Mesenchymal stem cell (in vitro differentiated cells and primary cell): ENCODE results near the gene ATXN7L1.

ENCODE experiments used
- DNase-seq: peaks from one replicate; pipeline ENCODE4 v3.0.0-alpha.2; 2013
- H2AFZ ChIP-seq: one replicate; pipeline ENCODE4 v1.6.1; 2013; ENCODE audit warnings: low read depth, mild to moderate bottlenecking, control low read depth, inconsistent platforms, low read length, moderate library complexity
- H2AK5ac ChIP-seq: 2 replicates; pipeline ENCODE4 v1.6.1; 2013; ENCODE audit warnings: low read length, moderate library complexity, mild to moderate bottlenecking, inconsistent platforms; ENCODE audit not compliant: severe bottlenecking
- H2BK120ac ChIP-seq: one replicate; pipeline ENCODE4 v1.6.1; 2013; ENCODE audit warnings: low read depth, mild to moderate bottlenecking, inconsistent platforms, low read length, moderate library complexity
- H2BK12ac ChIP-seq, 2 experiments: one replicate each; pipeline ENCODE4 v1.6.1; 2013; ENCODE audit warnings: inconsistent platforms in 2 of 2, low read length in 2 of 2, mild to moderate bottlenecking in 2 of 2, moderate library complexity in 2 of 2, control low read depth in 1 of 2
- H2BK15ac ChIP-seq: one replicate; pipeline ENCODE4 v1.6.1; 2013; ENCODE audit warnings: mild to moderate bottlenecking, low read depth, inconsistent platforms; ENCODE audit not compliant: poor library complexity, severe bottlenecking
- H2BK5ac ChIP-seq: 2 replicates; pipeline ENCODE4 v1.6.1; 2013; ENCODE audit warnings: low read depth, mild to moderate bottlenecking, low read length, control low read depth, inconsistent platforms; ENCODE audit not compliant: poor library complexity, severe bottlenecking
- H3K14ac ChIP-seq, 2 experiments: one replicate each; pipeline ENCODE4 v1.6.1; 2013; ENCODE audit warnings: inconsistent platforms in 2 of 2, low read length in 2 of 2, control low read depth in 1 of 2, mild to moderate bottlenecking in 1 of 2, moderate library complexity in 1 of 2
- H3K18ac ChIP-seq, 2 experiments: one replicate each; pipeline ENCODE4 v1.6.1; 2013; ENCODE audit warnings: inconsistent platforms in 2 of 2, low read length in 2 of 2, control low read depth in 1 of 2, low read depth in 1 of 2, mild to moderate bottlenecking in 1 of 2
- H3K23ac ChIP-seq, 2 experiments: one replicate each; pipeline ENCODE4 v1.6.1; 2013; ENCODE audit warnings: inconsistent platforms in 2 of 2, low read length in 2 of 2, mild to moderate bottlenecking in 2 of 2, moderate library complexity in 2 of 2, control low read depth in 1 of 2
- H3K27ac ChIP-seq: 2 replicates; pipeline ENCODE4 v1.5.1; 2013; ENCODE audit warnings: mild to moderate bottlenecking, moderate library complexity, low read length, control low read depth, inconsistent platforms; ENCODE audit not compliant: poor library complexity, severe bottlenecking
- H3K27me3 ChIP-seq, 2 experiments: 2 replicates each; pipeline versions ENCODE4 v1.6.1 to v1.7.0; 2013; ENCODE audit warnings: low read length in 2 of 2, mild to moderate bottlenecking in 2 of 2, moderate library complexity in 2 of 2, control low read depth in 1 of 2, inconsistent platforms in 1 of 2; ENCODE audit not compliant: control insufficient read depth in 1 of 2, insufficient read depth in 1 of 2
- H3K36me3 ChIP-seq, 2 experiments: 2 replicates each; pipeline versions ENCODE4 v1.6.1 to v1.7.0; 2013; ENCODE audit warnings: low read length in 2 of 2, control low read depth in 1 of 2, inconsistent platforms in 1 of 2, low read depth in 1 of 2, mild to moderate bottlenecking in 1 of 2; ENCODE audit not compliant: insufficient read depth in 2 of 2, control insufficient read depth in 1 of 2
- H3K4ac ChIP-seq, 2 experiments: one replicate each; pipeline ENCODE4 v1.6.1; 2013; ENCODE audit warnings: inconsistent platforms in 2 of 2, low read length in 2 of 2, mild to moderate bottlenecking in 2 of 2, moderate library complexity in 2 of 2, control low read depth in 1 of 2, low read depth in 1 of 2
- H3K4me1 ChIP-seq: 2 replicates; pipeline ENCODE4 v1.6.1; 2013; ENCODE audit warnings: low read depth, low read length, control low read depth; ENCODE audit not compliant: control insufficient read depth, insufficient read depth
- H3K4me2 ChIP-seq: 2 replicates; pipeline ENCODE4 v1.6.1; 2013; ENCODE audit warnings: low read length, mild to moderate bottlenecking, inconsistent platforms; ENCODE audit not compliant: poor library complexity, severe bottlenecking
- H3K4me3 ChIP-seq, 2 experiments: 2 replicates each; pipeline versions ENCODE4 v1.5.1 to v1.7.0; 2013; ENCODE audit warnings: low read length in 2 of 2, mild to moderate bottlenecking in 2 of 2, control low read depth in 1 of 2, low read depth in 1 of 2; ENCODE audit not compliant: insufficient read depth in 1 of 2
- H3K79me1 ChIP-seq: replicated peaks from 2 replicates; pipeline ENCODE4 v1.6.1; 2013; ENCODE audit warnings: mild to moderate bottlenecking, control low read depth, low read length, inconsistent platforms; ENCODE audit not compliant: poor library complexity, severe bottlenecking
- H3K9ac ChIP-seq: 2 replicates; pipeline ENCODE4 v1.7.0; 2013; ENCODE audit warnings: mild to moderate bottlenecking, low read length, moderate library complexity
- H3K9me3 ChIP-seq: 2 replicates; pipeline ENCODE4 v1.7.0; 2013; ENCODE audit warnings: mild to moderate bottlenecking, low read length; ENCODE audit not compliant: control insufficient read depth
- H4K8ac ChIP-seq: one replicate; pipeline ENCODE4 v1.6.1; 2013; ENCODE audit warnings: inconsistent platforms, mild to moderate bottlenecking, low read length, moderate library complexity
- H4K91ac ChIP-seq: one replicate; pipeline ENCODE4 v1.6.1; 2013; ENCODE audit warnings: mild to moderate bottlenecking, low read length, inconsistent platforms
- WGBS: methylation state at CpG from one replicate; pipeline ENCODE4 v1.1.7; 2013; ENCODE audit warnings: mixed read lengths; 5-methylcytosine and 5-hydroxymethylcytosine counted together

The ATXN7L1 gene

DNA sequence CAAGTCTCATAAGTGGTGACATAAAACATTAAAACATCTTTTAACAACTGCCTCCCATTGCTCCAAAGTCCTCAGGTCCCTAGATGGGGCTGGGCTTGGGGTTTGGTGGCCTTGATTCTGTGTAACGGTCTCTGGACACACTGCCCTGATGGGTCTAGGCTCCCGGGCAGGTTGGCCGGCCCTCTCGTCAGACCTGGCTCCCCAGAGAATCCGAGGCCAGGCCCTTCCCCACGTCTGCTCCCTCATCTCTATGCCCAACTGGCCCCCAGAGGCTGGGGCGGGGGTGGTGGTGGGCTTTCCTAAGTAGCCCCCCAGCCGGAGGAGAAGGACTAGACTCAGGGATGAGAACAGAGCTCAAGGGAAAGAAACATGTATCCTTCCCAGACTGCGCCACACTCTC, 263.6 kb downstream of the ATXN7L1 start:
- DNase-seq = no peak
- peaks cover 45 to 60% of the 10 kb centered on the region in 2 experiments for H3K36me3 ChIP-seq
- no peak overlapping the region for H3K4me2 ChIP-seq
- no peak overlapping the region for H2BK12ac ChIP-seq
- no peak overlapping the region for H3K4ac ChIP-seq
- no peak overlapping the region for H2BK15ac ChIP-seq
- H3K4me3 ChIP-seq = no peak overlapping the region
- H4K8ac ChIP-seq = no peak overlapping the region
- H2AFZ ChIP-seq = no peak overlapping the region
- H3K9ac ChIP-seq = no peak overlapping the region
- H3K4me1 ChIP-seq = no peaks in the 10 kb centered on the region
- H3K79me1 ChIP-seq = no peaks in the 10 kb centered on the region
- no peak overlapping the region for H2BK120ac ChIP-seq
- no peak overlapping the region for H2BK5ac ChIP-seq
- H3K23ac ChIP-seq = no peak overlapping the region
- no peaks in the 10 kb centered on the region for H3K9me3 ChIP-seq
- H2AK5ac ChIP-seq = no peak overlapping the region
- no peak overlapping the region for H3K27ac ChIP-seq
- no peak overlapping the region for H3K14ac ChIP-seq
- WGBS = 93% methylated on average over 8 of the region's 9 CpGs
- no peaks in the 10 kb centered on the region for H3K27me3 ChIP-seq
- no peak overlapping the region for H3K18ac ChIP-seq
- no peak overlapping the region for H4K91ac ChIP-seq

DNA sequence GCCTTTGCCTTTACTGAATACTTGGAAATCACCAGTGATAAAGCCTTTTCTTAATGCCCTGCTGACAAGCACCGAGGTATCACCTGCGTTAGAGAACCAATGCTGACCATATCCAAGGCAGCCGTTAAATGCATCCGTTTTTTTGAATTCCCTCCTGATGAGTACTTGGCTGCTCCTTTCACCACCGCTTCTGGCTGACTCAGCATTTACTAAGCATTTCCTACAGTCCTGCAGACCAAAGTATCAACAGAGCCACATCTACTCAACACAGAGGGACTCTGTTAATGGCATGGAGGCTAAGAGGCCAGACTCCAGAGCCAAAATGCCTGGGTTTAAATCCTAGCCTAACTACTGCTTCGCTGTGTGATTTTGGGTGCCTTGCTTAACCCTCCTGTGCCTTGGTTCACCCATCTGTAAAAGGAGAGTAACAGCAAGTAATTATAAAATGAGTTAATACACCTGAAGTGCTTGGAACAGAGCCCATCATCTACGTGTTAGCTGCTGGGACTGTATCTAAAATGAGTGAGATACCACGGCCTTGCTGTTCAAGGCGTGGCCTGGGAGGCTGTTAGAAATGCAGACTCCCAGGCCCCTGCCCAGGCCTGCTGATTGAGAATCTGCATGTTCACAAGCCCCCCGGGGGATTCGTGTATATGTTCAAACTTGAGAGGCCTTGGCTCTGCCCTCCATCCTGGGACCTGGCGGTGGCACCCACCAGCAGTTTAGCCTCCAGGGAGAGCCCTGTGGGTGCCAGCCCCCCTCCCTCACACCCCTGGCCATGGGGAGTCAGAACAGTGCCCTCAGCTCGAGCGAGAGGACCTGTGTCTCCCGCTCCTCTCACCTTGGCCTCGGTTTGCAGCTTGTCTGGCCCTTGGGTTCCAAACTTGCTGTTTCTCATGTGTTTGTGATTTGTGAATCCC, 264.3 kb downstream of the ATXN7L1 start:
- Histone ChIP-seq H2AFZ (no peak overlapping the region), H2AK5ac (no peak overlapping the region), H4K91ac (no peak overlapping the region), H2BK15ac (no peak overlapping the region), H2BK120ac (no peak overlapping the region), H3K27me3 (no peaks in the 10 kb centered on the region), H2BK5ac (no peak overlapping the region), H3K9ac (no peak overlapping the region), H3K36me3 (peaks cover 40 to 60% of the 10 kb centered on the region in 2 experiments), H4K8ac (no peak overlapping the region), H3K27ac (no peak overlapping the region), H3K18ac (no peak overlapping the region), H3K4me1 (no peaks in the 10 kb centered on the region), H3K4ac (no peak overlapping the region), H2BK12ac (no peak overlapping the region), H3K4me3 (no peak overlapping the region), H3K14ac (no peak overlapping the region), H3K4me2 (no peak overlapping the region), H3K9me3 (no peaks in the 10 kb centered on the region), H3K23ac (no peak overlapping the region), H3K79me1 (no peaks in the 10 kb centered on the region)
- 89% methylated on average over 16 of the region's 16 CpGs for WGBS
- peak; percentile 7 for DNase-seq

DNA sequence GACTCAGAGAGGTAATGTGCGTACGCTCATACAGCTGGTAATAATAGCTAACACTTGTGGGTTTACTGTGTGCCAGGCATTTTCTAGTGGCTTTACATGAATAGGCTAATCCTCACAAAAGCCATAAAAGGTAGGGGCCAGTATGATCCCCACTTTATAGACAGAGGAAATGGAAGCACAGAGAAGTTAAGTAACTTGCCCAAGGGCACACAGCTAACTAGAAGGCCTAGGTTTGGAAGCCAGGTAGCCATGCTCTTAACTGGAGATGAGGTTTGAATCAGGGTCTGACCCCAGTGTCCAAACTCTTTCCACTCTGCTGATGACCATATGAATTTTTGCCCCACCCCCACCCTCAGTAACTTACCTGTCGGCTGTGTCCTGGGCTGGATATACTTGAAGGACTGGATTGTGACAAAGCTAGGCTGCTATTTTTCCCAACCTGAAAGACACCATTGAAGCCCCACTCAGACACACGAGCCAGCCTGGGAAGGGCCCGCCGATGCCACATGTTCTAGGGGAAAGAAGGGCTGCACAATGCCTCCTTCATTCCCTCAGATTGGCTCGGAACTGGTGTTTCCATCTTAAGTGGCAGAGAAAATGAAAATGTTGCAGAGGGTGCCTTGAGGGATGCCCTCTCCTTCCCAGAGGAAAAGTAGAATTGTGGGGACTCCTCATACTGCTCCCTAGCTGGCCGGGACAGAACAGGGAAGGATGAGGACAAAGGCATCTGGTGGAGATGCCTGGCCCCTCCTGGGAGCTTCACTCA, 266.1 kb downstream of the ATXN7L1 start:
- H2AFZ ChIP-seq = no peak overlapping the region
- no peaks in the 10 kb centered on the region for H3K79me1 ChIP-seq
- H3K9ac ChIP-seq = no peak overlapping the region
- no peaks in the 10 kb centered on the region for H3K27me3 ChIP-seq
- H3K18ac ChIP-seq = no peak overlapping the region
- H3K23ac ChIP-seq = no peak overlapping the region
- H3K4me1 ChIP-seq = no peaks in the 10 kb centered on the region
- 95% methylated on average over 8 of the region's 8 CpGs for WGBS
- no peak overlapping the region for H4K8ac ChIP-seq
- H2BK120ac ChIP-seq = no peak overlapping the region
- no peak overlapping the region for H3K4me3 ChIP-seq
- H3K9me3 ChIP-seq = no peaks in the 10 kb centered on the region
- no peak overlapping the region for H2BK5ac ChIP-seq
- no peak overlapping the region for H2AK5ac ChIP-seq
- no peak overlapping the region for H3K27ac ChIP-seq
- H4K91ac ChIP-seq = no peak overlapping the region
- H2BK15ac ChIP-seq = no peak overlapping the region
- no peak for DNase-seq
- H3K36me3 ChIP-seq = peaks cover 34 to 52% of the 10 kb centered on the region in 2 experiments
- no peak overlapping the region for H3K14ac ChIP-seq
- H3K4ac ChIP-seq = no peak overlapping the region
- no peak overlapping the region for H3K4me2 ChIP-seq
- no peak overlapping the region for H2BK12ac ChIP-seq
